ENCODE results near the gene HINFP. TPM values are rescaled to one million over a fixed set of nuclear protein-coding genes. Genes with fewer than 3 reads are reported as not detected.

The HINFP gene
- total and polyA plus RNA-seq, 9 of the 15 experiments (the other 6 are each of a cell fraction or from before 2014, with no cell fraction given): 13.8 to 34.1 (median 22.5) TPM

DNA sequence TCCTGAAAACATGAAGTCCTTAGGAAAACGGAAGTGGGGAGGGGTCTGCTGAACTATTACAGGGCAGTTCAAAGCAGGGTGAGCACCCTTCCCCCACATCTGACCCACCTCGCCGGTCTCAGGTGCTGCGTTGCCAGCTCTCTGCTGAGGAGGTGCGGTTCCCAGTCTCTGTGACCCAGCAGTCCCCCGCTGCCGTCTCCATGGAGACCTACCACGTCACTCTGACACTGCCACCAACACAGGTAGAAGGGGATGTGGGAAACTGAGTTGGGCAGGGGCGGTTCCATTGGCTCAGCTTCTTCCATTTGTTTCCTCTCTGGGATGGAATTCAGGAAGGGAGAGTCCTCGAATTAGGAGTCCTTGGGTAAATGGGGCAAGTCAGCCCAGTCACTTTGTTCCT, 10.9 kb upstream of the HINFP start:
- ATAC-seq (no peak), FAIRE-seq (no peak), DNase-seq (ENCODE audit: extremely low read depth in 1 of 4, low spot score in 3 of 4) (no peak)
- in situ Hi-C loops (cut with MboI): no loop called here
- ChIA-PET CTCF (ENCODE audit: low intra/inter-chr PET ratio) (no interaction called here), POLR2A (interaction anchor here (1.7 to 5.8 kb wide), 3 partner anchors 8 to 15 kb away, joined by 6 to 75 read pairs (median 10); partner anchors contain the start of gene HINFP)
- intact Hi-C loops (cut with micrococcal nuclease): no loop called here
- Histone ChIP-seq H3K36me3 (ENCODE audit: control insufficient read depth, insufficient read depth, low read length) (peaks cover 65% of the 10 kb centered on the region), H3K27ac (ENCODE audit: extremely low read depth, low read depth, low read length) (no peak overlapping the region), H3K4me1 (replicated peaks in 1 of 2; ENCODE audit: control insufficient read depth in 2 of 2, insufficient read depth in 2 of 2, low read length in 2 of 2) (peaks cover 28 to 32% of the 10 kb centered on the region in 2 experiments), H3K9me3 (replicated peaks; ENCODE audit: control insufficient read depth, insufficient read depth, low read depth, low read length) (no peaks in the 10 kb centered on the region), H3K27me3 (ENCODE audit: control insufficient read depth in 2 of 2, insufficient read depth in 2 of 2, low read length in 2 of 2) (no peaks in the 10 kb centered on the region), H3K4me3 (no peak overlapping the region), H2AFZ (ENCODE audit: low read depth, low read length) (no peak overlapping the region), H4K20me1 (replicated peaks; ENCODE audit: control insufficient read depth, insufficient read depth, low read length) (peaks cover 18% of the 10 kb centered on the region), H3K79me2 (ENCODE audit: control insufficient read depth, insufficient read depth, low read length) (peaks cover 41% of the 10 kb centered on the region), H3K9me1 (ENCODE audit: control insufficient read depth, insufficient read depth, low read length) (no peaks in the 10 kb centered on the region), H3K9ac (ENCODE audit: insufficient read depth in 1 of 2, low read depth in 2 of 2, low read length in 2 of 2) (no peak overlapping the region), H3K4me2 (ENCODE audit: insufficient read depth, low read length) (no peak overlapping the region)
- TF ChIP-seq ESRRB (CRISPR knock-in tag; IDR thresholded peaks at IDR 0.05; ENCODE audit: borderline replicate concordance): no peak
- TF ChIP-seq FIP1L1 (IDR thresholded peaks at IDR 0.05; ENCODE audit: low read depth, low read length, poor library complexity, severe bottlenecking): no peak
- no peak for TF ChIP-seq ZBED1 (IDR thresholded peaks at IDR 0.05)
- TF ChIP-seq RBM17 (IDR thresholded peaks at IDR 0.05; ENCODE audit: borderline replicate concordance, low read depth, low read length): no peak
- TF ChIP-seq TCFL5 (CRISPR knock-in tag; conservative IDR thresholded peaks at IDR 0.05): no peak
- TF ChIP-seq RAD51 (IDR thresholded peaks at IDR 0.05; ENCODE audit: borderline replicate concordance, low read depth): no peak
- TF ChIP-seq ZNF586 (CRISPR knock-in tag; conservative IDR thresholded peaks at IDR 0.05): no peak
- no peak for TF ChIP-seq NR4A1 (CRISPR knock-in tag; IDR thresholded peaks at IDR 0.05)
- TF ChIP-seq NR4A1 (tag; IDR thresholded peaks at IDR 0.05): no peak
- no peak for TF ChIP-seq HCFC1 (IDR thresholded peaks at IDR 0.05; ENCODE audit: low read depth, low read length)
- BruUV-seq (replicated peaks): no TSS peak
- 87% methylated on average over 10 of the region's 10 CpGs for WGBS (ENCODE audit: insufficient coverage, low coverage, missing lambda C conversion rate)
